Osteoblast (primary cell): ENCODE measurements around the gene SEC11C. TPM values are rescaled to one million over a fixed set of nuclear protein-coding genes. Genes with fewer than 3 reads are reported as not detected.

Source experiments
- DNase-seq: peaks from one replicate; pipeline ENCODE4 v3.0.0; 2011; ENCODE audit warnings: low spot score, mixed read lengths; ENCODE audit not compliant: insufficient read length; ENCODE audit errors: missing footprints
- H2AFZ ChIP-seq: 2 replicates; pipeline ENCODE4 v1.6.0; 2011; ENCODE audit warnings: mild to moderate bottlenecking, low read length
- H3K27ac ChIP-seq: 2 replicates; pipeline ENCODE4 v1.5.1; 2011; ENCODE audit warnings: mild to moderate bottlenecking, low read depth, low read length, moderate library complexity
- H3K27me3 ChIP-seq: 2 replicates; pipeline ENCODE4 v1.6.0; 2012; ENCODE audit warnings: mild to moderate bottlenecking, control low read depth, inconsistent platforms, low read length, moderate library complexity; ENCODE audit not compliant: insufficient read depth
- H3K36me3 ChIP-seq: 2 replicates; pipeline ENCODE4 v1.5.1; 2011; ENCODE audit warnings: mild to moderate bottlenecking, low read length, control low read depth, moderate library complexity; ENCODE audit not compliant: insufficient read depth
- H3K4me1 ChIP-seq: 2 replicates; pipeline ENCODE4 v1.5.1; 2011; ENCODE audit warnings: mild to moderate bottlenecking, low read length, control low read depth, moderate library complexity; ENCODE audit not compliant: insufficient read depth
- H3K4me2 ChIP-seq: 2 replicates; pipeline ENCODE4 v1.6.0; 2011; ENCODE audit warnings: mild to moderate bottlenecking, low read length; ENCODE audit not compliant: insufficient read depth
- H3K4me3 ChIP-seq: fragments of 200-600 bp; sonication (generic); 3 replicates; pipeline ENCODE4 v1.5.1; 2012; ENCODE audit warnings: mild to moderate bottlenecking, low read length, inconsistent platforms; ENCODE audit not compliant: insufficient read depth
- H3K79me2 ChIP-seq: 2 replicates; pipeline ENCODE4 v1.6.0; 2012; ENCODE audit warnings: mild to moderate bottlenecking, low read length, control low read depth, inconsistent platforms; ENCODE audit not compliant: insufficient read depth
- H3K9me3 ChIP-seq: 2 replicates; pipeline ENCODE4 v1.5.1; 2011; ENCODE audit warnings: low read depth, low read length, control low read depth
- H4K20me1 ChIP-seq: 2 replicates; pipeline ENCODE4 v1.6.0; 2012; ENCODE audit warnings: mild to moderate bottlenecking, low read length, control low read depth; ENCODE audit not compliant: insufficient read depth
- CTCF ChIP-seq: IDR thresholded peaks from 2 replicates; pipeline ENCODE4 v1.5.1; 2011; ENCODE audit warnings: mild to moderate bottlenecking, low read depth, low read length, moderate library complexity; ENCODE audit errors: extremely low read depth
- total RNA-seq: library from RNA; depleted of rRNA; stranded (reverse); fragments of >200 nt; gene quantifications from 2 replicates; pipeline ENCODE4 v1.2.3, GENCODE V29; 2012

The SEC11C gene
- total RNA-seq, 1 donor: 10.1 TPM

GRCh38 chr18:59123588-59124369 lies 15.9 kb upstream of the SEC11C start:
- Histone ChIP-seq H3K27me3 (peaks cover 20% of the 10 kb centered on the region), H3K36me3 (no peaks in the 10 kb centered on the region), H2AFZ (peak overlapping the region; percentile 21), H3K4me1 (peaks cover 8% of the 10 kb centered on the region), H3K4me2 (peak overlapping the region; percentile 54), H3K79me2 (no peaks in the 10 kb centered on the region), H4K20me1 (no peaks in the 10 kb centered on the region), H3K27ac (peak overlapping the region; percentile 61), H3K4me3 (no peak overlapping the region), H3K9me3 (no peaks in the 10 kb centered on the region)
- no peak for TF ChIP-seq CTCF
- DNase-seq: peak; percentile 96

- no peaks in the 10 kb centered on the region for H3K36me3 ChIP-seq
These were observed 15.3 kb upstream of the SEC11C start for GRCh38 chr18:59124370-59124704.

GRCh38 chr18:59127047-59127446 lies 12.6 kb upstream of the SEC11C start:
- Histone ChIP-seq H3K27me3 (peaks cover 43% of the 10 kb centered on the region), H4K20me1 (no peaks in the 10 kb centered on the region), H3K4me2 (no peak overlapping the region), H2AFZ (no peak overlapping the region), H3K4me3 (no peak overlapping the region), H3K4me1 (peaks cover 8% of the 10 kb centered on the region), H3K36me3 (no peaks in the 10 kb centered on the region), H3K9me3 (no peaks in the 10 kb centered on the region), H3K79me2 (no peaks in the 10 kb centered on the region), H3K27ac (no peak overlapping the region)
- DNase-seq: no peak
- TF ChIP-seq CTCF: no peak

More at GRCh38 chr18:59124370-59124704, 15.3 kb upstream of the SEC11C start:
- H2AFZ ChIP-seq: no peak overlapping the region
- no peaks in the 10 kb centered on the region for H4K20me1 ChIP-seq
- no peaks in the 10 kb centered on the region for H3K9me3 ChIP-seq
- H3K27me3 ChIP-seq: peaks cover 22% of the 10 kb centered on the region
- H3K4me1 ChIP-seq: peaks cover 8% of the 10 kb centered on the region
- H3K4me3 ChIP-seq: no peak overlapping the region
- H3K79me2 ChIP-seq: no peaks in the 10 kb centered on the region
- TF ChIP-seq CTCF: no peak
- H3K27ac ChIP-seq: peak overlapping the region; percentile 61
- no peak for DNase-seq
- no peak overlapping the region for H3K4me2 ChIP-seq

- DNase-seq: no peak
- Histone ChIP-seq H3K27me3 (peaks cover 60% of the 10 kb centered on the region), H3K27ac (no peak overlapping the region), H3K4me2 (no peak overlapping the region), H3K4me3 (no peak overlapping the region), H3K79me2 (no peaks in the 10 kb centered on the region), H3K36me3 (no peaks in the 10 kb centered on the region), H2AFZ (no peak overlapping the region), H3K9me3 (no peaks in the 10 kb centered on the region), H4K20me1 (no peaks in the 10 kb centered on the region), H3K4me1 (no peaks in the 10 kb centered on the region)
- TF ChIP-seq CTCF: no peak
These were observed 9.6 kb upstream of the SEC11C start for GRCh38 chr18:59129951-59130703.
